Measurements from ENCODE around the gene TIMM29. TPM values are rescaled to one million over a fixed set of nuclear protein-coding genes. Genes with fewer than 3 reads are reported as not detected.
A peak's percentile ranks its signal among the peaks of the same experiment; 100 is the strongest.

Gene TIMM29
- total RNA-seq, 3 donors from 2014 or later (not counting 1 experiment from before 2014, with no cell fraction given): 20.7 to 30.9 (median 24.1) TPM

DNA sequence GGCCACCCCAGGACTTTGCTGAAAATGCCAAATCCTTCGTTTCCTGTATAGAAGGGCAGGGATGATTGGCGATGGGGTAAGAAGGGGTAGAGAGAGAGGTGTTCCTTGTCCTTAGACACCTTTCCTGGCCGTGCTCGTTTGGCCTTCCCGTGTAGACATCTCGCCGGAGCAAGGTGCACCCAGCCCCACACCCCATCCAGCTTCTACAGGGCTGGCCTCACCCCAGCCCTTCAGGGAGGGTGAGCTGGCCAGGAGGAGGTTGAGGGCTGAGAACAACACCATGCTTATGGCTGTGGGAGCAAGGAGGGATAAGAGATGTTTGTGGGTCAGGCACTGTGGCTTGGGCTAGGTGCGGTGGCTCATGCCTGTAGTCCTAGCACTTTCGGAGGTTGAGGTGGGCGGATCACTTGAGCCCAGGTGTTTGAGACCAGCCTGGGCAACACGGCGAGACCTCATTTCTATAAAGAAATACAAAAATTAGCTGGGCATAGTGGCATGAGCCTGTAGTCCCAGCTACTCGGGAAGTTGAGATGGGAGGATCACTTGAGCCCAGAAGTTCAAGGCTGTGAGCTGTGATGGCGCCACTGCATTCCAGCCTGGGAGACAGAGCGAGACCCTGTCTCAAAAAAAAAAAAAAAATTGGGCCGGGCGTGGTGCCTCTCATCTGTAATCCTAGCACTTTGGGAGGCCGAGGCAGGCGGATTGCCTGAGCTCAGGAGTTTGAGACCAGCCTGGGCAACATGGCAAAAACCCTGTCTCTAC is 47.7 kb downstream of the TIMM29 start:
- H3K4me1 Mint-ChIP-seq: peaks cover 17 to 24% of the 10 kb centered on the region in 2 donors
- no peak for ATAC-seq
- no peaks in the 10 kb centered on the region for H3K9me3 ChIP-seq (ENCODE audit: control insufficient read depth, insufficient read depth, low read length)

DNA sequence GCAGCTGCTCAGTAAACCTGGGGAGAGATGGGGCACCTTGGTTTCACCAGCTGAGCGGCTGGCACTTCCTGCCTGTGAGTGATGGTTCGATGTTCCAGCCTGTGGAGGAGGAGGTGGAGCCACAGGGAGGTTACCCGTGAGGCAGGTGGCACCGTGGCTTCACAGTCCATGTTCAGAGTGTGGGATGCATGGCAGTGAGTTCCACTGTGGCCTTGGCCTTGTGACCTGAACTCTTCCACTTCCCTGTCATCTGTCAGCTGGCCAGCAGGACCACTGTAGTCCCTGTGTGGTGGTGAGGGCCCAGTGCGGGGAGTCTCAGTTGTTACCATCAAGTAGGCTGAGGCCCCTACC is 49.1 kb downstream of the TIMM29 start:
- TF ChIP-seq, protein P1, sequence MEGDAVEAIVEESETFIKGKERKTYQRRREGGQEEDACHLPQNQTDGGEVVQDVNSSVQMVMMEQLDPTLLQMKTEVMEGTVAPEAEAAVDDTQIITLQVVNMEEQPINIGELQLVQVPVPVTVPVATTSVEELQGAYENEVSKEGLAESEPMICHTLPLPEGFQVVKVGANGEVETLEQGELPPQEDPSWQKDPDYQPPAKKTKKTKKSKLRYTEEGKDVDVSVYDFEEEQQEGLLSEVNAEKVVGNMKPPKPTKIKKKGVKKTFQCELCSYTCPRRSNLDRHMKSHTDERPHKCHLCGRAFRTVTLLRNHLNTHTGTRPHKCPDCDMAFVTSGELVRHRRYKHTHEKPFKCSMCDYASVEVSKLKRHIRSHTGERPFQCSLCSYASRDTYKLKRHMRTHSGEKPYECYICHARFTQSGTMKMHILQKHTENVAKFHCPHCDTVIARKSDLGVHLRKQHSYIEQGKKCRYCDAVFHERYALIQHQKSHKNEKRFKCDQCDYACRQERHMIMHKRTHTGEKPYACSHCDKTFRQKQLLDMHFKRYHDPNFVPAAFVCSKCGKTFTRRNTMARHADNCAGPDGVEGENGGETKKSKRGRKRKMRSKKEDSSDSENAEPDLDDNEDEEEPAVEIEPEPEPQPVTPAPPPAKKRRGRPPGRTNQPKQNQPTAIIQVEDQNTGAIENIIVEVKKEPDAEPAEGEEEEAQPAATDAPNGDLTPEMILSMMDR (IDR thresholded peaks at IDR 0.05): no peak
- ATAC-seq (no peak), DNase-seq (no peak)
- Histone ChIP-seq H3K4me3 (ENCODE audit: low read length) (no peak overlapping the region), H3K36me3 (ENCODE audit: control insufficient read depth, insufficient read depth, low read length) (no peaks in the 10 kb centered on the region), H3K9me3 (ENCODE audit: control insufficient read depth, insufficient read depth, low read length) (no peaks in the 10 kb centered on the region), H3K27ac (ENCODE audit: low read length) (no peak overlapping the region), H3K27me3 (ENCODE audit: control insufficient read depth, insufficient read depth, low read length) (no peaks in the 10 kb centered on the region), H3K4me1 (ENCODE audit: control insufficient read depth, insufficient read depth, low read length) (peaks cover 6% of the 10 kb centered on the region)
- no peaks in the 10 kb centered on the region for H3K9me3 Mint-ChIP-seq
- no peaks in the 10 kb centered on the region for H3K27me3 Mint-ChIP-seq (ENCODE audit: low read depth in 2 of 2)
- peaks cover 18 to 26% of the 10 kb centered on the region in 2 donors for H3K4me1 Mint-ChIP-seq
- intact Hi-C loops (cut with micrococcal nuclease): no loop called here
- no peaks in the 10 kb centered on the region for H3K36me3 Mint-ChIP-seq
- peak overlapping the region; percentile 19 to 58 for H3K27ac Mint-ChIP-seq
- no peak overlapping the region for H3K4me3 Mint-ChIP-seq
- WGBS (ENCODE audit: insufficient coverage): 39% methylated on average over 5 of the region's 5 CpGs

More for the DNA sequence above, 47.7 kb downstream of the TIMM29 start:
- DNase-seq: no peak
- Histone ChIP-seq H3K4me1 (ENCODE audit: control insufficient read depth, insufficient read depth, low read length) (peaks cover 9% of the 10 kb centered on the region), H3K27me3 (ENCODE audit: control insufficient read depth, insufficient read depth, low read length) (no peaks in the 10 kb centered on the region), H3K27ac (ENCODE audit: low read length) (no peak overlapping the region), H3K36me3 (ENCODE audit: control insufficient read depth, insufficient read depth, low read length) (no peaks in the 10 kb centered on the region), H3K4me3 (ENCODE audit: low read length) (no peak overlapping the region)
- TF ChIP-seq, protein P1 (IDR thresholded peaks at IDR 0.05): no peak
- Mint-ChIP-seq H3K36me3 (no peaks in the 10 kb centered on the region), H3K27me3 (ENCODE audit: low read depth in 2 of 2) (no peaks in the 10 kb centered on the region), H3K9me3 (no peaks in the 10 kb centered on the region), H3K4me3 (no peak overlapping the region), H3K27ac (no peak overlapping the region)
- intact Hi-C loops (cut with micrococcal nuclease): no loop called here
- 94% methylated on average over 14 of the region's 19 CpGs for WGBS (ENCODE audit: insufficient coverage)

Other genes with a start within 250 kb of the TIMM29 start
- gene QTRT1, start 227.4 kb upstream of the TIMM29 start, total RNA-seq: 10 to 100 TPM; 29.0 to 37.5 (median 29.9) TPM
- gene DNM2, start 210.7 kb upstream of the TIMM29 start, total RNA-seq: 100 to 1,000 TPM; 419 to 491 (median 428) TPM
- gene TMED1, start 92.6 kb upstream of the TIMM29 start, total RNA-seq: 10 to 100 TPM; 20.5 to 27.8 (median 27.4) TPM
- gene C19orf38, start 80.4 kb upstream of the TIMM29 start, total RNA-seq: 1 to 10 TPM; 2.9 to 9.9 (median 6.2) TPM
- 10 to 100 TPM; 13.4 to 21.3 (median 19.8) TPM for gene CARM1, start 57.3 kb upstream of the TIMM29 start, total RNA-seq
- gene YIPF2, start 172 bp upstream of the TIMM29 start, total RNA-seq: 10 to 100 TPM; 26.4 to 27.8 (median 27.2) TPM
- gene SMARCA4, start 32.2 kb downstream of the TIMM29 start, total RNA-seq: 10 to 100 TPM; 85.4 to 96.1 (median 93.6) TPM
- gene LDLR, start 160.7 kb downstream of the TIMM29 start, total RNA-seq: 100 to 1,000 TPM in 2 of 3 donors, 10 to 100 TPM in 1; 84.7 to 172 (median 112) TPM
- 1 to 10 TPM; 1.7 to 6.1 (median 4.1) TPM for gene SPC24, start 227.0 kb downstream of the TIMM29 start, total RNA-seq

All from natural killer cell (primary cell).